Right atrium auricular region (tissue), 2 donors: ENCODE measurements around the gene RAPGEF3. TPM values are rescaled to one million over a fixed set of nuclear protein-coding genes. Genes with fewer than 3 reads are reported as not detected.

ENCODE experiments used
- DNase-seq: peaks from one replicate; pipeline ENCODE4 v3.0.0-alpha.2; 2019; ENCODE audit warnings: low spot score
- H3K27ac ChIP-seq, 2 donors: fragments of 200-600 bp; sonication (generic); 1 replicate in 1 of 2; 2 replicates in 1 of 2; pipeline ENCODE4 v1.5.1; 2016 to 2019
- H3K27me3 ChIP-seq, 2 donors: fragments of 200-600 bp; sonication (generic); one replicate each; pipeline versions ENCODE4 v1.5.1 to v1.6.0; 2017 to 2019
- H3K36me3 ChIP-seq: fragments of 200-600 bp; sonication (generic); one replicate; pipeline ENCODE4 v1.5.1; 2016
- H3K4me1 ChIP-seq, 2 donors: fragments of 200-600 bp; sonication (generic); one replicate each; pipeline versions ENCODE4 v1.5.1 to v1.6.0; 2017 to 2019
- H3K4me3 ChIP-seq, 2 donors: fragments of 200-600 bp; sonication (generic); 1 replicate in 1 of 2; 2 replicates in 1 of 2; pipeline ENCODE4 v1.5.1; 2017 to 2019; ENCODE audit warnings: mild to moderate bottlenecking in 1 of 2, moderate library complexity in 1 of 2
- H3K9me3 ChIP-seq, 2 donors: fragments of 200-600 bp; sonication (generic); one replicate each; pipeline ENCODE4 v1.5.1; 2019
- CTCF ChIP-seq, 2 donors: fragments of 200-600 bp; sonication (generic); IDR thresholded peaks; one replicate each; pipeline ENCODE4 v1.5.1; 2019; ENCODE audit warnings: antibody characterized with exemption in 2 of 2
- total RNA-seq, 2 donors: library from RNA; depleted of rRNA; stranded (reverse); fragments of >200 nt; gene quantifications; one replicate each; pipeline ENCODE4 v1.1.0, GENCODE V29; 2016

Gene RAPGEF3
- total RNA-seq, 2 donors from 2014 or later: 19.8 to 26.8 TPM

GRCh38 chr12:47740606-47741339 is 17.9 kb downstream of the RAPGEF3 start:
- H3K4me1 ChIP-seq: peaks cover 0 to 73% of the 10 kb centered on the region in 2 donors

GRCh38 chr12:47739979-47740378 is 18.7 kb downstream of the RAPGEF3 start:
- DNase-seq: peak; percentile 74
- no peaks in the 10 kb centered on the region for H3K27me3 ChIP-seq
- H3K9me3 ChIP-seq: no peaks in the 10 kb centered on the region
- peaks cover 0 to 74% of the 10 kb centered on the region in 2 donors for H3K4me1 ChIP-seq
- H3K27ac ChIP-seq: peak overlapping the region; percentile 41 to 47
- H3K36me3 ChIP-seq: no peaks in the 10 kb centered on the region
- no peak overlapping the region for H3K4me3 ChIP-seq
- no peak for TF ChIP-seq CTCF (IDR thresholded peaks at IDR 0.05)

More at GRCh38 chr12:47740606-47741339, 17.9 kb downstream of the RAPGEF3 start:
- DNase-seq: no peak
- Histone ChIP-seq H3K27me3 (no peaks in the 10 kb centered on the region), H3K9me3 (no peaks in the 10 kb centered on the region), H3K4me3 (no peak overlapping the region), H3K36me3 (no peaks in the 10 kb centered on the region), H3K27ac (peak overlapping the region; percentile 41 to 47)
- TF ChIP-seq CTCF (IDR thresholded peaks at IDR 0.05): no peak

GRCh38 chr12:47739297-47739696 is 19.4 kb downstream of the RAPGEF3 start:
- TF ChIP-seq CTCF (IDR thresholded peaks at IDR 0.05): no peak
- peaks cover 0 to 81% of the 10 kb centered on the region in 2 donors for H3K4me1 ChIP-seq
- no peaks in the 10 kb centered on the region for H3K27me3 ChIP-seq
- H3K9me3 ChIP-seq: no peaks in the 10 kb centered on the region
- H3K4me3 ChIP-seq: no peak overlapping the region
- no peaks in the 10 kb centered on the region for H3K36me3 ChIP-seq
- H3K27ac ChIP-seq: peak overlapping the region; percentile 41 to 83
- no peak for DNase-seq

- H3K36me3 ChIP-seq: no peaks in the 10 kb centered on the region
- peaks cover 0 to 84% of the 10 kb centered on the region in 2 donors for H3K4me1 ChIP-seq
- H3K4me3 ChIP-seq: no peak overlapping the region
- no peak for DNase-seq
- peak overlapping the region; percentile 83 to 87 for H3K27ac ChIP-seq
- TF ChIP-seq CTCF (IDR thresholded peaks at IDR 0.05): no peak
- no peaks in the 10 kb centered on the region for H3K9me3 ChIP-seq
- H3K27me3 ChIP-seq: no peaks in the 10 kb centered on the region
Measured at GRCh38 chr12:47737936-47738594, 20.6 kb downstream of the RAPGEF3 start.

- H3K27ac ChIP-seq: peak overlapping the region; percentile 83 to 87
- no peaks in the 10 kb centered on the region for H3K9me3 ChIP-seq
- no peaks in the 10 kb centered on the region for H3K27me3 ChIP-seq
- H3K4me3 ChIP-seq: peak overlapping the region in 1 of 2 donors; percentile 14
- no peaks in the 10 kb centered on the region for H3K36me3 ChIP-seq
- peaks cover 0 to 81% of the 10 kb centered on the region in 2 donors for H3K4me1 ChIP-seq
- peak; percentile 90 for DNase-seq
- TF ChIP-seq CTCF (IDR thresholded peaks at IDR 0.05): no peak
Measured at GRCh38 chr12:47736877-47737676, 21.6 kb downstream of the RAPGEF3 start.
